Activated CD8-positive, alpha-beta memory T cell treated with anti-CD3 and anti-CD28 coated beads, Interleukin-2, amount 50 U/mL, for 24 hours (primary cell): ENCODE results near the gene AGPAT3.

Experiments used
- DNase-seq: peaks from one replicate; pipeline ENCODE4 v3.0.0-alpha.2; 2020; ENCODE audit errors: extremely low read depth

AGPAT3 gene

GRCh38 chr21:43864313-43864961 lies 586 bp upstream of the AGPAT3 start:
- DNase-seq, result no peak

- DNase-seq, result no peak
Observed at GRCh38 chr21:43865540-43866259, 677 bp downstream of the AGPAT3 start.

GRCh38 chr21:43866260-43866629 lies 1.2 kb downstream of the AGPAT3 start:
- no peak for DNase-seq

- no peak for DNase-seq
Observed at GRCh38 chr21:43866659-43867331, 1.8 kb downstream of the AGPAT3 start.

- DNase-seq, result no peak
Observed at GRCh38 chr21:43867332-43867703, 2.3 kb downstream of the AGPAT3 start.

GRCh38 chr21:43867948-43868347 lies 2.9 kb downstream of the AGPAT3 start:
- DNase-seq, result no peak

GRCh38 chr21:43868461-43868860 lies 3.4 kb downstream of the AGPAT3 start:
- no peak for DNase-seq

GRCh38 chr21:43869486-43870325 lies 4.7 kb downstream of the AGPAT3 start:
- DNase-seq, result no peak

GRCh38 chr21:43871487-43871886 lies 6.5 kb downstream of the AGPAT3 start:
- no peak for DNase-seq

GRCh38 chr21:43872531-43873197 lies 7.6 kb downstream of the AGPAT3 start:
- DNase-seq, result no peak

GRCh38 chr21:43873673-43874072 lies 8.7 kb downstream of the AGPAT3 start:
- no peak for DNase-seq

GRCh38 chr21:43874085-43874805 lies 9.2 kb downstream of the AGPAT3 start:
- no peak for DNase-seq

GRCh38 chr21:43876605-43877004 lies 11.6 kb downstream of the AGPAT3 start:
- DNase-seq, result no peak

- no peak for DNase-seq
Observed at GRCh38 chr21:43877936-43878575, 13.0 kb downstream of the AGPAT3 start.

GRCh38 chr21:43879348-43880110 lies 14.5 kb downstream of the AGPAT3 start:
- no peak for DNase-seq

- no peak for DNase-seq
Observed at GRCh38 chr21:43880111-43880985, 15.3 kb downstream of the AGPAT3 start.

GRCh38 chr21:43881283-43881682 lies 16.3 kb downstream of the AGPAT3 start:
- no peak for DNase-seq

GRCh38 chr21:43881935-43882334 lies 16.9 kb downstream of the AGPAT3 start:
- no peak for DNase-seq
